Medulla oblongata (tissue), 1 donor: ENCODE measurements around the gene ANKRD18B.
"Not testable (repeated sequence)": the region's sequence is repeated elsewhere in the genome, so short reads cannot be mapped to it uniquely, and the experiment has no call there.

Experiments
- DNase-seq: peaks from one replicate; pipeline ENCODE4 v3.0.0-alpha.2; 2015; ENCODE audit errors: extremely low spot score

Gene ANKRD18B

DNA sequence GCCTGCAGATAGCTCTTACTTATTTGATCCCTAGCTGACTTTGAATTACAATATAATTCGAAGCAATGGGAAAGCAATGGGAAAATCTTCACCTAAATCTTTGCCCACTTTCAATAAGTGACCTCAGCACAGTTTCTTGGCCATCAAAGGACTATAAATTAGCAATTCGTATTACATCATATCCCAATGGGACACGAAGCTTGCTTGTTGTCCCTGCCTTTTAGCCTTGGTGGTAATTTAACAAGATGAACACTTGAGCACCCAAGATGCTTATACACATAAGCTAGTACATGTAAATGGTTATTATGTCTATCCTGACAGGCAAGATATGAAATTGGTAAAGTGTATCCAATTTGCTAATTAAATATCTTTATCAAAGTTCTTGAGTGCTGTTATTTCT, 9.9 kb downstream of the ANKRD18B start:
- not testable (repeated sequence) for DNase-seq

DNA sequence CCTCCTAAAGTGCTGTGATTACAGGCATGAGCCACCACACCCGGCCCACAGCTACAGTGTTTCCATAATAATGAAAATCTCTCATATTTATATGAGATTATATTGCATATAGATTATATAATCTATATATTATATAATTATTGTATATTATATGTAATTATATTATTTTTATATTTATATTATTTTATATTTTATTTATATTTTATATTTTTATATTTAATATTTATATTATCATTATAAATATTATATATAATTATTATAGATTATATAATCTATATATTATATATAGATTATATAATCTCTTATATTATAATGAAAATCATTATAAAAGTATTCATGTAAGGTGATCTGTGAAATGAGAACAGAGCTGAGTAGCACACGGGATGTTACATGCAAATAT, 11.5 kb downstream of the ANKRD18B start:
- no peak for DNase-seq

DNA sequence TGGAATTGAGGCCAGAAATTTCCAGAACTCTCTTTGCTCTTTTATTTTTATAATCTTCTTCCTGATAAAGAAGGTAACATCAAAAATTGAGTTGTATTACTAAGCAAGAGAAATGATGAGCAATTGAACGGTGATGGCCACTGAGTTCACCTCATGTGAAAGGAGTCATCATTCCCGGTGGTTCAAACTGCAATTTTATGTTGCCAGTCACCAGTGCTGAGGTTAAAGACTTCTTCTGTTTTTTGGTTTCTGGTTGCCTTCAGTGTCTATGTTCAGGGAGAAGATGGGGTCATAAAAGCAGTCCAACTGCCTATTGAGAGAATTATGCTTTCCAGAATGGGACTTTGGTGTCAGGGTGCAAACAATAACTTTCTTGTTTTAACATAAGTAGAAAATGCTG, 19.4 kb downstream of the ANKRD18B start:
- not testable (repeated sequence) for DNase-seq

DNA sequence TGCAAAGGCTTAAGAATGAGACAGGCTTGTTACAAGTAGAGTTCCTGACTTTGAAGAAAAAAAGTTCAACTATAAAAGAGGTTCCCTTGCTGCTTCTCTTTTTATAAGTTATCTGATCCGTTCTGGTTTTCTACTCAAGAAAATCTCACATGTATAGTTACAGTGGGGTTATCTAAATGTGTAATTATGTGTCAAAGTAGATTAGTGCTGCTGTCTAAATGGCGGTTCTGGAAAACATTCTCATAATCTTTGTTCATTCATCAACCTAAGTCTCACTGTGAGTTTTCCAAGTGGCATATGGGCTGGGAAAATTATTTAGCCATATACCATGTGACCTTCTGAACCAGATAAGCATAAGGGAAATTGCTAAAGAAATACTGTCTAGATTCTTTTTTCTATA, 21.7 kb downstream of the ANKRD18B start:
- DNase-seq, result not testable (repeated sequence)

DNA sequence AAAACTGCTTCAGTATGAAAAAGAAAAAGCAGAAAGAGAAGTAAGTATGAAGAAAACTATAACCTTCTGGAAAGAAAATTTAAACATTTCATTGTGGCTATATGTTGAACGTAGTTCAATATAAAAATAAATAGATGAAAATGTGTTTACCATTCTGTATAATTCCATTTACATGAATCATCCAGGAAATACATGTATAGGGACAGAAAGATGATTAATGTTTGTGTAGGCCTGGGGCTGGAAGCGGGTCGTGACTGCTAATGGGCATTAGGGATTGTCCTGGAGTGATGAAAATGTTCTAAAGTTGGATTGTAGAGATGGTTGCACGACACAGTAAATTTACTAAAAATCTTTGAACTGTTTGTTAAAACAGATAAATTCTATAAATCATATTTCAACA, 24.8 kb downstream of the ANKRD18B start:
- DNase-seq, result not testable (repeated sequence)

DNA sequence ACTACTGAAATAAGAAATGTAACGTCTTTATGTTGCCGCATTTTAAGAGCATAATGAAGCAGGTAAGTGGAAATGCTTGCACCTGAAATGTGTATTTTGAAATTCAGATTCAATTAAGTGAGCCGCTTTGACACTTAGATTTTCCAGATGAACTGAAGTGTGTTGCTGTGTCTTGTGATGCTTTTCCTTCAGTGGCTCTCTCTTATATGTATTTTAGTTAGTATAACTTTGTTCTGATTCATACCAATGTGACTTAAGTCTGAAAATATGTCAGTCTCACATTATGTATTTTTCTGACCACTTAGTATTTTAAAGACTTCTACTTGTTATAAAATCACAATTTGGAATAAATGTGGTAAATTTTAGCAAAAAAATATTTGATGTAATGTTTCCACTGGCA, 25.4 kb downstream of the ANKRD18B start:
- not testable (repeated sequence) for DNase-seq

DNA sequence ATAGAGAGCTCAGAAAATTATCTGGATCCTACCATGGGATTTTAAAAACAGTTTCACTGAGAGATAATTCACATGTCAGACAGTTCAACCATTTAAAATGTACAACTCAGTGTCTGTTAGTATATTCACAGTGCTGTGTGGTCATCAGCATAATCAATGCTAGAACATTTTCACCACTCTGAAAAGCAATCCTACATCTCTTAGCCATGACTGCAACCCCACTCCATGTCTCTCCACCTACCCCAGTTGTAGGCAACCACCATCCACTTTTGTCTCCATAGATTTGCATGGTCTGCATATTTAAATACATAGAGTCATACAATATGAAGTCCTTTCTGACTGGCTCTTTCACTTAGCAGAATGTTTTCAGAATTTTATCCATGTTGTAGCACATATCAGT, 27.1 kb downstream of the ANKRD18B start:
- DNase-seq, result not testable (repeated sequence)

DNA sequence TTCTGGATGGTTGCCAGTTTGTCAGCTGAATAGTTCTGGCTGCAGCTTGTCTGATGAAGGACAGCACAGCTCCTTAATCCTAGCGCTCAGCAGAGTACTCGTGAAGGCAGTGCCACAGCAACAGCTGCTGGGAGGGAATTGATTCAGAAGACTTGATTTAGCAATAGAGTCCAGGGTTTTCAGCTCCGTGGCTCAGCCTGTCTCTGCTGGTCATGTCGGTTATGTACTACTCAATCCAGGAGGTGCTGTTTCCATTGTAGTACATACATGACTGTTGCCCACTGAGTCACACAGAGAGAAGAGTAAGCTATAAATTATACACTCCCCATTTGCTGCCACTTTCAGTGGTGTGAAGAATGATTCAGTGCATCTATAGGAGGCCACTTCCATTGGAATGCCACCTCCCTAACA, 28.3 kb downstream of the ANKRD18B start:
- DNase-seq, result not testable (repeated sequence)

DNA sequence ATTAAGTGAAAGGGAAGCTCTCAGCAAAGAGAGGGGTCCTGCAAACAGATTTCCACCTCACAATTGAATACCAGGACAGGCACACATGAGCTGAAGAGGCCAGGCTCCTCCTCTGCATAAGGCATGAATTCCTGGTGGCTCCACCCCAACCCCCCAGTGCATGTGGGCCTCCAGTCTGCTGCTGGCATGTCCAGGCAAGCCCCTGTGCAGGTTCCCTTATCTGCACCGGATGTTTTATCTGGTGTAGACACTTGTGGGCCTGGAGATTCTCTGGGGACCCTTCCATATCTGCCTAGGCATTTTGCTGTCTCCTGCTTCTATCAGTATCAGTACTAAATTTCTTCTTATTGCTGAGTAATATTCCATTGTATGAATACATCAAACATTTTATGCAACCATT, 36.2 kb downstream of the ANKRD18B start:
- not testable (repeated sequence) for DNase-seq

DNA sequence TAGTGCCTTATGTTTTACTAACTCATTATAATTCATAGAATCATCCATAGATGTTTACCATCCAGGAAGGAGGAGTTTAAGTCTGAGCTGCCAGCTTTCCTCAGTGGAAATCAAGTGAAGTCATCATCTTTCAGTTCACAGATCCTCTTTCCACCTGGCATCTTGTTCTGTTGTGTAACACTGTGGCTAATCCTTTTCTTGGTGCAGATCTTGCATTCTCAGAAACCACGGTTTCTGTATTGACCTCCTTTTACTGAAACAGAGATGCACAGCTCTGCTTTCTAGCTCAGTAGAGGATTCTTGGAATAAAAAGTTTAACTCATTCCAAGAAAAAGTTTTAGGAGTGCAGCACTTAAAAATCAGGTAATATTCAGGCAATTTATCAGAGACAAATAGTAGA, 38.1 kb downstream of the ANKRD18B start:
- DNase-seq, result not testable (repeated sequence)

DNA sequence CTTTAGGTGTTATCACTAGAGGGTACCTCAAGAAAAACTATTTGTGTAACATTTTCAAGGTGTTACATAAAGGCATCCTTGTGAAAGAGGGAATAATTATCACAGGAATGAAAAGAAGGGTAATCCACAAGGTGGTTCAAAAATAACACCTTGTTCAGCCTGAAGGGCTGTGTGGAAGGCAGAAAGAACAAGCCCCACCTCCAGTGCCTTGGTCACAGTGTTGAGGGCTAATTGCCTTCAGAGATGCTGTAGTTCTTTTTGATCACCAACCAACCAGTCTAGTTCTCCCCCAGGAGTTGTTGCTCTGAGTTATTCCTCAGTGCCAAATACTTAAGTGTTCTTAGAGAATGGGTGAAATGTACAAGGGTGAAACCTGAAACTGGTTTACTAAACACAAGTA, 43.7 kb downstream of the ANKRD18B start:
- DNase-seq, result not testable (repeated sequence)

DNA sequence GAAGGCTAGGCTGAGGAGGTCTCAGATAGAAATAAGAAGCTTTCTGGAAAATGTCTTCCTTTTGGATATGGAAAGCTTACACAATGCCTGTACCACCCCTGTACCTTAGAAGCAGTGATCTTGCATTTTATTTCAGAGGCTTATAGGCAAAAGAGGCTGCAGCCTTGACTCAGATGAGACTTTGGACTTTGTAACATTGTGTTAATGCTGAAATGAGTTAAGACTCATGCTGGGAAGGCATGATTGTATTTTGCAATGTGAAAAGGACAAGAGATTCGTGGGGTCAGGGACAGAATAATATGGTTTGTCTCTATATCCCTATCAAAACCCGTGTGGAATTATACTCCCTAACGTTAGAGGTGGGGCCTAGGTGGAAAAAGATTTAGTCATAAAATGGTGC, 53.7 kb downstream of the ANKRD18B start:
- not testable (repeated sequence) for DNase-seq

DNA sequence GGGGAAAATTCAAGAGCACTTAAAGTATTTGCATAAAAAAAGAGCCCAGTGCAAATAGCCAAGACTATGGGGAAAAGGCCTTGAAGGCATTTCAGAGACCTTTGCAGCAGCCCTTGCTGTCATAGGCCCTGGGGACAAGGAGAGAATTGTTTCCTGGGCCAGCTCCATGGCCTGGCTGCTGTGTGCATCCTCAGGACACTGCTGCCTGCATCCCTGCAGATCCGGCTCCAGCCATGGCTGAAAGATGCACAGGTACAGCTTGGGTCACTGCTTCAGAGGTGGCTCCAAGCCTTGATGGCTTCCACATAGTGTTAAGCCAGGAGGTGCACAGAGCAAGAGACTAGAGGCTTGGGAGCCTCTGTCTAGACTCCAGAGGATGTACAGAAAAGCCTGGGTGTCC, 55.9 kb downstream of the ANKRD18B start:
- not testable (repeated sequence) for DNase-seq

DNA sequence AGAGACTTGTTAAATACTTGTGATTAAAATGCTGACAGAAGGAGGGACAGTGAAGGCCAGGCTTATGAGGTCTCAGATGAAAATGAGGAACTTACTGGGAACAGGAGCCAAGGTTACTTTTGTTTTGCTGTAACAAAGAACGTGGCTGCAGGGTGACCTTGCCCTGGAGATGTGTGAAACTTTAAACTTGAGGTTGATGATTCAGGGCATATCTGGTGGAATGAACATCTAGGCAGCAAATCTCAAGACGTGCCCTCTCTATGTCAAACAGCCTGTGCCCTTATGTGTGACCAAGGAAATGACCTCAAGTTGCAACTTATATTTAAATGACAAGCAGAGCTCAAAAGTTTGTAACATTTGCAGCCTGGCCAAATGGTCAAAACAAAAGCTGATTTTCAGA, 58.6 kb downstream of the ANKRD18B start:
- DNase-seq, result not testable (repeated sequence)

DNA sequence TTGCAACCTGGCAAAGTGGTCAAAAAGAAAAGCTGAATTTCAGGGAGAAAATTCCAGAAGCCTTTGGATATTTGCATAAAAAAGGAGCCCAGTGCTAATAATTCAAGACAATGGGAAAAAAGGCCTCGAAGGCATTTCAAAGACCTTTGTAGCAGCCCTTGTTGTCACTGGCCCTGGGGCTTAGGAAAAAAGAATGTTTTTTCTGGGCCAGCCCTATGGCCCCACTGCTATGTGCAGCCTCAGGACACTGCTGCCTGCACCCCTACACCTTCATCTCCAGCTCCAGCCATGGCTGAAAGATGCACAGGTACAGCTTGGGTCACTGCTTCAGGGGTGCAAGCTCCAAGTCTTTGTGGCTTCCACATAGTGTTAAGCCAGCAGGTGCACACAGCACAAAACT, 62.1 kb downstream of the ANKRD18B start:
- not testable (repeated sequence) for DNase-seq

DNA sequence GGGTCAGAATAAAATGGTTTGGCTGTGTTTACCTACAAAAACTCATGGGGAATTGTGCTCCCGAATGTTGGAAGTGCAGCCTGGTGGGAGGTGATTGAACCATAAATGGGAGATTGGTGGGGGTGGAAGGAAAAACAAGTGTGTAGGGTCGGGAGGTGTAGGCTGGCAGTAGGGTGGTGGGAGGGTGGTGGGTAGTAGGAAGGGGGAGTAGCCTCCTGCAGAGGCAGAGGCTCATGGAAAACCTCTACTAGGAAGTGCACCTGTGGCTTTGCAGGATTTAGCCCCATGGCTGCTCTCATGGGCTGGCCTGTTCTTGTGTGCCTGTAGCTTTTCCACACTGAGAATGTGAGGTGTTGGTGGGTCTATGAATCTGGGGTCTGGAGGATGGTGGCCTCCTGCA, 63.7 kb downstream of the ANKRD18B start:
- DNase-seq, result not testable (repeated sequence)

DNA sequence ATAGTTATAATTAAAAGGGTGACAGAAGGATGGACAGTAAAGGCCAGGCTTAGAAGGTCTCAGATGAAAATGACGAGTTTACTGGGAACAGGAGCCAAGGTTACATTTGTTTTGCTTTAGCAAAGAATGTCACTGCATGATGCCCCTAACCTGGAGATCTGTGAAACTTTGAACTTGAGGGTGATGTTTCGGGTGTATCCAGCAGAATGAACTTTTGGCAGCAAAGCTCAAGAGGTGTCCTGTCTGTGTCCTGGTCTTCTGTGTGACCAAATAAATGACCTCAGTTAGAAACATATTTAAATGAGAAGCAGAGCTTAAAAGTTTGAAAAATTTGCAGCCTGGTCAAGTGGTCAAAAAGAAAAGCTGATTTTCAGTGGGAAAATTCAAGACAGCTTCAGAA, 64.8 kb downstream of the ANKRD18B start:
- DNase-seq, result not testable (repeated sequence)

DNA sequence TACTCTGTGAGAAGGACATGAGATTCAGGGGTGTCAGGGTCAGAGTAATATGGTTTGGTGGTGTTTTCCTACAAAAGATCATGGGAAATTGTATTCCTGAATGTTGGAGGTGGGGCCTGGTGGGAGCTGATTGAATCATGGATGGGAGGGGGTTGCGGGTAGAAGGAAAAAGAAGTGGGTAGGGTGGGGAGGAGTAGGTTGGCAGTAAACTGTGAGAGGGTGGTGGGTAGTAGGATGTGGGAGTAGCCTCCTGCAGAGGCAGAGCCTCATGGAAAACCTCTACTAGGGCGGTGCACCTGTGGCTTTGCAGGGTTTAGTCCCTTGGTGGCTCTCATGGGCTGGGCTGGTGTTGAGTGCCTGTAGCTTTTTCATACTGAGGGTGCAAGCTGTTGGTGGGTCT, 66.8 kb downstream of the ANKRD18B start:
- not testable (repeated sequence) for DNase-seq

DNA sequence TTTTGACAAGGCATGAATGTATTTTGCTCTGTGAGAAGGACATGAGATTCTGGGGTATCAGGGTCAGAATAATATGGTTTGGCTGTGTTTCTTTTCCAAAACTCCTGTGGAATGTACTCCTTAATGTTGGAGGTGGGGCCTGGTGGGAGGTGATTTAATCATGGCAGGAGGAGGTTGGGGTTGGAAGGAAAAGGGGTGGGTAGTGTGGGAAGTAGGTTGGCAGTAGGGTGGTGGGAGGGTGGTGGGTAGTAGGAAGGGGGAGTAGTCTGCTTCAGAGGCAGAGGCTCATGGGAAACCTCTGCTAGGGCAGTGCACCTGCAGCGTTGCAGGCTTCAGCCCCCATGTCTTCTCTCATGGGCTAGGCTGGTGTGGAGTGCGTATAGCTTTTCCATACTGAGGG, 72.9 kb downstream of the ANKRD18B start:
- not testable (repeated sequence) for DNase-seq

DNA sequence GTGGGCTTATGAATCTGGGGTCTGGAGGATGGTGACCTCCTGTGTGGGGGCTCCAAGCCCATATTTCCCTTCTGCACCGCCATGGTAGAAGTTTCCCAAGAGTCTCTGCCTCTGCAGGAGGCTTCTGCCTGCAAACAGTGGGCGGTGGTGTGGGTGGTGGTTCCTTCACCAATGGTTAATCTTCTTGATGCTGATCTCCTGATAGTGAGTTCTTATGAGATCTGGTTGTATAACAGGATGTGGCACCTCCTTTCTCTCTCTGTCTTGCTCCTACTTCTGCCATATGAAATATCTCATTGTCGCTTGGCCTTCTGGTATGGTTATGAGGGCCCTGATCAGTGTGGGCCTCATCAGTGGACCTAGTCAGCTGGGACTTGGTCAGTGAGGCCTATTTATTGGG, 73.3 kb downstream of the ANKRD18B start:
- not testable (repeated sequence) for DNase-seq

DNA sequence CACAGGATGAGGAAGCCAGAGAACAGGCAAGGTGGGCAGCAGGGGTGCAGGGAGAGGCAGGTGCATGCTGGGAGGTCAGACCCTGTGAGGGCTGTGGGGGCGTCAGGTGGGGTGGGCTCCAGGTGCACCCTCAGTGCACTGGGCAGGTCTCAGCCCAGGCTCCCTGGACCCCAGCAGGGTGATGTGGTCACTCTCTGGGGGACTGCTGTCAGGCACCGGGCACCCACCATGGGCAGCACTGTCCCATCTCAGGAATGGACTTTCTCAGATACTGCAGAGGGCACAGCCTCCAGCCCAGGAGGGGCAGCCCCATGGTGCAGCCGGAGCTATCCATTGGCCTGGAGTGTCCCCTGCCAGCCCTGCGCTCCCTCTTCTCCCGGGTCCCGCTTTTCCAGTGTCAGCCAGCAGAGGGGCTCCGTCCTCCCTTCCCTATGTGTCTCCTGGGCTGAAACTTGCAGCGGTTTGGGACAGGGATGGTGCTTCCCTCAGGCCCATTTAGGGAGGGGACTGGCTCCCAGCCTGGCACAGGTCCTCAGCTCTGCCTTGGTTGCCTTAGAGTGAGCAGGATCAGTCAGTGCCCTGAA, 74.8 kb downstream of the ANKRD18B start:
- DNase-seq, result not testable (repeated sequence)

DNA sequence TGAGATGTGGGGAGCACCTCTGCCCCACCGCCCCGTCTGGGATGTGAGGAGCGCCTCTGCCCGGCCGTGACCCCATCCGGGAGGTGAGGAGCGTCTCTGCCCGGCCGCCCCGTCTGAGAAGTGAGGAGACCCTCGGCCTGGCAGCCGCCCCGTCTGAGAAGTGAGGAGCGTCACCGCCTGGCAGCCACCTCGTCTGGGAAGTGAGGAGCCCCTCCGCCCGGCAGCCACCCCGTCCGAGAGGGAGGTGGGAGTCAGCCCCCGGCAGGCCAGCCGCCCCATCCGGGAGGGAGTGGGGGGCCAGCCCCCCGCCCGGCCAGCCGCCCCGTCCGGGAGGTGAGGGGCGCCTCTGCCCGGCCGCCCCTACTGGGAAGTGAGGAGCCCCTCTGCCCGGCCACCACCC, 76.9 kb downstream of the ANKRD18B start:
- DNase-seq, result not testable (repeated sequence)

DNA sequence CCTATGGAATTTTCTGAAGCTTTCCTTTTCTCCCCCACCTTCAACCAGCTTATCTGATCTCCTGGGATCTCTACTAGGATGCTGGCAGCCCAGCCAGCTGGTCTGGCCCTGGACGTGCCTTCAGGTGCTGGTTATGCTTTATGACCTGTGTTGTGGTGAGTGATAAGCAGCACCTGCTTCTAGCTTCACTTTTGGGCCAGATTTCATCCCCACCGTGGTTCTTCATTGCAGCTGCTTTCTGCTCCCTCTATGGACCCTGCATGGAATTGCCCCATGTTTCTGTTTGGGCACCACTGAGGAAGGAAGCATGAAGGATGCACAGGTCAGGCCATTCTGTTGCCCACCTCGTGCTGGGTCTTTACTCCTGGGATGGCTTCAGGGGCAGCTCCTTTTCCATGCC, 80.2 kb downstream of the ANKRD18B start:
- not testable (repeated sequence) for DNase-seq

DNA sequence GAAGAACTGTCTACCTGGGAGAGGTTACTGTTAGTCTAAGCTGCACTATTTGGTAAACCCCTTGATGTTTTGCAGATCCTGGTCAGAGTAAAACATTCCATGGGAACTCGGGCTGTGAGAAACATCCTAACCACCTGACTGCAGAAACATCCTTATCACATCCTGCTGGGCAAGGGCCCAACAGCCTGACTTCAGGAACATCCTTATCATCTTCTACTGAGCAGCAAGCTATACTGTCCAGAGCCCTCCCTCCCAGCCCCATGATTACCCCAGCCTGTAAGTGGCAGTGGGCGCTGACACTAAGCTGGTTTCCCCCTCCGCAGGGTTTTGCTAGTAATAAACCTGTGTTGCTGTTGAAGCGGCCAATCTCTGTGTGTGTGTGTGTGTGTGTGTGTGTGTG, 80.9 kb downstream of the ANKRD18B start:
- not testable (repeated sequence) for DNase-seq
